PC-3 (cell line): ENCODE data around the gene IGHMBP2. TPM values are rescaled to one million over a fixed set of nuclear protein-coding genes. Genes with fewer than 3 reads are reported as not detected.

Source experiments
- ATAC-seq: fragments of 200-7000 bp; cut with Tn5 transposase; 2 replicates; pipeline ENCODE4 v1.9.1; 2020; ENCODE audit warnings: mild to moderate bottlenecking, moderate library complexity
- BruUV-seq: library from RNA; stranded (reverse); fragments of 400-500 nt; replicated peaks from 2 replicates; lab custom pipeline; 2021; lab: Mats Ljungman, UMichigan
- CTCF ChIA-PET: fragments of 300-600 bp; sonication (Branson Sonifier 250); formaldehyde crosslinking; loops from one replicate; lab custom pipeline; 2022; ENCODE audit warnings: antibody characterized with exemption; lab: Charles Lee
- POLR2A ChIA-PET: fragments of 300-600 bp; sonication (Branson Sonifier 250); formaldehyde crosslinking; loops from one replicate; lab custom pipeline; 2022; ENCODE audit warnings: antibody characterized with exemption; ENCODE audit not compliant: unreplicated experiment; lab: Charles Lee
- DNase-seq: peaks from one replicate; pipeline ENCODE4 v3.0.0-alpha.2; 2015
- H2AFZ ChIP-seq: fragments of 300-600 bp; sonication (generic); 2 replicates; pipeline ENCODE4 v1.6.0; 2016; ENCODE audit warnings: antibody characterized with exemption, low read length
- H3F3A ChIP-seq: fragments of 300-600 bp; sonication (generic); one replicate; pipeline ENCODE4 v1.6.0; 2017; ENCODE audit warnings: antibody characterized with exemption, low read length, control low read depth, mild to moderate bottlenecking; ENCODE audit not compliant: unreplicated experiment
- H3K27ac ChIP-seq: fragments of 300-600 bp; sonication (generic); 2 replicates; pipeline ENCODE4 v1.5.1; 2016; ENCODE audit warnings: mild to moderate bottlenecking, low read length
- H3K27me3 ChIP-seq: fragments of 300-600 bp; sonication (generic); 2 replicates; pipeline ENCODE4 v1.6.1; 2016; ENCODE audit warnings: low read length, mixed read lengths
- H3K36me3 ChIP-seq: fragments of 300-600 bp; sonication (generic); 2 replicates; pipeline ENCODE4 v1.6.1; 2016; ENCODE audit warnings: low read depth, mixed run types, low read length, mixed read lengths
- H3K4me1 ChIP-seq: fragments of 300-600 bp; sonication (generic); 2 replicates; pipeline ENCODE4 v1.5.1; 2016; ENCODE audit warnings: low read length; ENCODE audit not compliant: insufficient read depth
- H3K4me2 ChIP-seq: fragments of 300-600 bp; sonication (generic); 2 replicates; pipeline ENCODE4 v1.6.0; 2016; ENCODE audit warnings: low read length
- H3K4me3 ChIP-seq: fragments of 300-600 bp; sonication (generic); 2 replicates; pipeline ENCODE4 v1.5.1; 2016; ENCODE audit warnings: mild to moderate bottlenecking, low read length, mixed read lengths
- H3K79me2 ChIP-seq: fragments of 300-600 bp; sonication (generic); 2 replicates; pipeline ENCODE4 v1.6.1; 2017; ENCODE audit warnings: low read length, mixed read lengths
- H3K9ac ChIP-seq: fragments of 300-600 bp; sonication (generic); 2 replicates; pipeline ENCODE4 v1.6.0; 2016; ENCODE audit warnings: mild to moderate bottlenecking, low read length
- H3K9me2 ChIP-seq: fragments of 300-600 bp; sonication (generic); replicated peaks from 2 replicates; pipeline ENCODE4 v1.6.1; 2016; ENCODE audit warnings: mixed run types, low read length, mixed read lengths
- H3K9me3 ChIP-seq: fragments of 300-600 bp; sonication (generic); 2 replicates; pipeline ENCODE4 v1.6.1; 2016; ENCODE audit warnings: low read length, mixed read lengths
- H4K20me1 ChIP-seq: fragments of 300-600 bp; sonication (generic); 2 replicates; pipeline ENCODE4 v1.6.1; 2016; ENCODE audit warnings: low read length, mixed read lengths
- EZH2 ChIP-seq: fragments of 300-600 bp; sonication (generic); IDR thresholded peaks from one replicate; pipeline ENCODE4 v1.6.1; 2017; ENCODE audit warnings: antibody characterized with exemption, mild to moderate bottlenecking, low read length; ENCODE audit not compliant: unreplicated experiment
- EZH2phosphoT487 ChIP-seq: fragments of 300-600 bp; sonication (generic); IDR thresholded peaks from 2 replicates; pipeline ENCODE4 v1.6.1; 2018; ENCODE audit warnings: mild to moderate bottlenecking, antibody characterized with exemption, low read length, borderline replicate concordance
- intact Hi-C: fragments of 100-400 bp; cut with micrococcal nuclease; formaldehyde crosslinking; loops from 2 replicates; pipeline ENCODE4 v1.9.0; 2023
- total RNA-seq: library from RNA; depleted of rRNA; stranded (reverse); fragments of >200 nt; gene quantifications from 2 replicates; pipeline ENCODE4 v1.2.3, GENCODE V29; 2014
- TF ChIP-seq, protein P1 (sequence below): fragments of 300-600 bp; sonication (generic); conservative IDR thresholded peaks from 2 replicates; pipeline ENCODE4 v1.5.1; 2017; ENCODE audit warnings: antibody characterized with exemption, low read depth, mild to moderate bottlenecking, low read length

IGHMBP2 gene
- total RNA-seq, 1 experiment from 2014 or later = 20.5 TPM

- no peak overlapping the region for H3K9ac ChIP-seq
- no peak overlapping the region for H3K27ac ChIP-seq
- peaks cover 18% of the 10 kb centered on the region for H3K4me1 ChIP-seq
- no peak overlapping the region for H3K4me2 ChIP-seq
- H3K9me2 ChIP-seq = no peaks in the 10 kb centered on the region
- BruUV-seq = no TSS peak
- no peaks in the 10 kb centered on the region for H3K36me3 ChIP-seq
- ChIA-PET CTCF (no interaction called here), POLR2A (no interaction called here)
- intact Hi-C loops = no loop called here
- no peak overlapping the region for H2AFZ ChIP-seq
- no peaks in the 10 kb centered on the region for H4K20me1 ChIP-seq
- H3K4me3 ChIP-seq = no peak overlapping the region
- TF ChIP-seq EZH2 = no peak
- TF ChIP-seq EZH2phosphoT487 = no peak
- TF ChIP-seq, protein P1, sequence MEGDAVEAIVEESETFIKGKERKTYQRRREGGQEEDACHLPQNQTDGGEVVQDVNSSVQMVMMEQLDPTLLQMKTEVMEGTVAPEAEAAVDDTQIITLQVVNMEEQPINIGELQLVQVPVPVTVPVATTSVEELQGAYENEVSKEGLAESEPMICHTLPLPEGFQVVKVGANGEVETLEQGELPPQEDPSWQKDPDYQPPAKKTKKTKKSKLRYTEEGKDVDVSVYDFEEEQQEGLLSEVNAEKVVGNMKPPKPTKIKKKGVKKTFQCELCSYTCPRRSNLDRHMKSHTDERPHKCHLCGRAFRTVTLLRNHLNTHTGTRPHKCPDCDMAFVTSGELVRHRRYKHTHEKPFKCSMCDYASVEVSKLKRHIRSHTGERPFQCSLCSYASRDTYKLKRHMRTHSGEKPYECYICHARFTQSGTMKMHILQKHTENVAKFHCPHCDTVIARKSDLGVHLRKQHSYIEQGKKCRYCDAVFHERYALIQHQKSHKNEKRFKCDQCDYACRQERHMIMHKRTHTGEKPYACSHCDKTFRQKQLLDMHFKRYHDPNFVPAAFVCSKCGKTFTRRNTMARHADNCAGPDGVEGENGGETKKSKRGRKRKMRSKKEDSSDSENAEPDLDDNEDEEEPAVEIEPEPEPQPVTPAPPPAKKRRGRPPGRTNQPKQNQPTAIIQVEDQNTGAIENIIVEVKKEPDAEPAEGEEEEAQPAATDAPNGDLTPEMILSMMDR = no peak
- no peaks in the 10 kb centered on the region for H3K79me2 ChIP-seq
- ATAC-seq (no peak), DNase-seq (no peak)
- no peaks in the 10 kb centered on the region for H3K27me3 ChIP-seq
- no peaks in the 10 kb centered on the region for H3K9me3 ChIP-seq
- H3F3A ChIP-seq = no peaks in the 10 kb centered on the region
These were observed 44.6 kb upstream of the IGHMBP2 start for GRCh38 chr11:68859123-68859522.

GRCh38 chr11:68862421-68862820 is 41.3 kb upstream of the IGHMBP2 start:
- intact Hi-C loops = no loop called here
- Histone ChIP-seq H4K20me1 (no peaks in the 10 kb centered on the region), H3K27ac (no peak overlapping the region), H3K9ac (no peak overlapping the region), H3K9me2 (no peaks in the 10 kb centered on the region), H3K4me3 (no peak overlapping the region), H3K4me2 (no peak overlapping the region), H3K27me3 (no peaks in the 10 kb centered on the region), H3K36me3 (no peaks in the 10 kb centered on the region), H3K79me2 (no peaks in the 10 kb centered on the region), H3K9me3 (no peaks in the 10 kb centered on the region), H2AFZ (no peak overlapping the region), H3F3A (no peaks in the 10 kb centered on the region), H3K4me1 (peaks cover 8% of the 10 kb centered on the region)
- DNase-seq = no peak
- CTCF ChIA-PET = no interaction called here
- BruUV-seq = no TSS peak
- ATAC-seq = no peak
- POLR2A ChIA-PET = no interaction called here
- no peak for TF ChIP-seq EZH2
- no peak for TF ChIP-seq EZH2phosphoT487
- TF ChIP-seq, protein P1 = no peak

- H3K4me2 ChIP-seq = no peak overlapping the region
- TF ChIP-seq, protein P1 = no peak
- TF ChIP-seq EZH2 (no peak), EZH2phosphoT487 (no peak)
- intact Hi-C loops = no loop called here
- H2AFZ ChIP-seq = no peak overlapping the region
- no peaks in the 10 kb centered on the region for H3K27me3 ChIP-seq
- H4K20me1 ChIP-seq = no peaks in the 10 kb centered on the region
- no peak overlapping the region for H3K4me3 ChIP-seq
- no peak overlapping the region for H3K27ac ChIP-seq
- ChIA-PET CTCF (no interaction called here), POLR2A (no interaction called here)
- no peak for ATAC-seq
- no peaks in the 10 kb centered on the region for H3K79me2 ChIP-seq
- DNase-seq = no peak
- H3K9me3 ChIP-seq = no peaks in the 10 kb centered on the region
- H3K36me3 ChIP-seq = no peaks in the 10 kb centered on the region
- no peak overlapping the region for H3K9ac ChIP-seq
- H3F3A ChIP-seq = no peaks in the 10 kb centered on the region
- no peaks in the 10 kb centered on the region for H3K9me2 ChIP-seq
- no TSS peak for BruUV-seq
- H3K4me1 ChIP-seq = no peaks in the 10 kb centered on the region
These were observed 40.0 kb upstream of the IGHMBP2 start for GRCh38 chr11:68863553-68864265.
